NOMO-1 treated with dmso at 0.1 percent for 144 hours (cell line): ENCODE data around the gene STK32C.

Source experiments
- DNase-seq: peaks from one replicate; lab custom pipeline; 2025; ENCODE audit not compliant: unreplicated experiment; lab: John Stamatoyannopoulos, UW

STK32C gene

DNA sequence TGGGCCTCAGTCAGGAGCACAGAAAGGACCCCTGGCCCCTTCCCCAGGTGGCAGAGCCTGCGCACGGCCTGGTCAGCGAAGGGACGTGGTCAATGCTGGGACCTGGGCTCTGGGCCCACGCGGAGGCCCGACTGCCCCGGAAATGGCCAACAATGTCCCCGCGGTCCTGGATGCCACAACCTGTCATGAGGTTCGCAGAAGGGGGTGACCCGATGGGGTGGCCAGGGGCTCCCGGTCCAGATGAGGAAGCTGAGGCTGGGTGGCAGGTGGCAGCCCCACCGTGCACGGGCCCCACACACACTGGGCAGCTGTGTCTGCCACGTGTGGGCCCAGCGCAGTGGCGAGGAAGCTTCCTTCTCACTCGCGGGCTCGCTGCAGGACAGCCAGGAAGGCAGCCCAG lies 71.6 kb downstream of the STK32C start:
- DNase-seq: no peak

DNA sequence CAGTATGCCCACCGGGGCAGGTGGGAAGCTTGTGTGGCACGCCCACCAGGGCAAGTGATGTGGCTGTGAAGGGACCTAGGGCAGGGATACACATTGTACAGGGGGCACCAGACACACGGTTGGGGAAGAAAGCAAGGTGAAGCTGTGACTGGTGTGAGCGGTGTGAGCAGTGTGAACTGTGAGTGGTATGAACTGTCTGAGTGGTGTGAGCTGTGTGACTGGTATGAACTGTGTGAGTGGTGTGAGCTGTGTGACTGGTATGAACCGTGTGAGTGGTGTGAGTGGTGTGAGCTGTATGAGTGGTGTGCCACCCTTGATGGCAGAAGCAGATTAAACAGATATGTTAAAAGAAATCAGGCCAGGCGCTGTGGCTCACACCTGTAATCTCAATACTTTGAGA lies 72.9 kb downstream of the STK32C start:
- no peak for DNase-seq

DNA sequence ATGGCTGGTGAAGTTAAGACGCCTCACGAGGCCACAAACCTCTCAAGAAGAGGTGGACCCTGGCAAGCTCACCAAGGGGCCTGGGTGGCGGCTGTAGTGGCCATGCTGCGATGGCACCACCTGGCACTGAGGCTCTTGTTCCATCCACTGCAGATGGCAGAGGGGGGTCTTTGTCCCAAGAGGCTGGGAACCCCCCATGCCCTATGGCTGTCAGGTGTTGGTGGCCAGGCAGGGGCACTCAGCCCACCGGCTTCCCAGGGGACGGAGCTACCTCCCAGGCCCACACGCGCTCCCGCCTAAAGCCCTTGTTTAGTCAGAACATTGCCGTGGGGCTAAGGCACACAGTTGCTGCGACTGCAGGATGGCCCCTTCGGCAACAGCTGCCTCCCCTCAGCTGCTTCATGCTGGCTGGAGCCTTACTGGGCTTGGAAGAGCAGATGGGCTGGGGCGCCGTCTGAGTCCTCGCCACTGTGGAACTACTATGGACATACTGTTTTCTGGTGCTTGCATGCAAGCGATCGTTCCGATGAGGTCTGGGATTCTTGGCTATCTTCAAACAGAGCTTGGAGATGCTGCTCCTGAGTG lies 74.2 kb downstream of the STK32C start:
- DNase-seq: no peak

DNA sequence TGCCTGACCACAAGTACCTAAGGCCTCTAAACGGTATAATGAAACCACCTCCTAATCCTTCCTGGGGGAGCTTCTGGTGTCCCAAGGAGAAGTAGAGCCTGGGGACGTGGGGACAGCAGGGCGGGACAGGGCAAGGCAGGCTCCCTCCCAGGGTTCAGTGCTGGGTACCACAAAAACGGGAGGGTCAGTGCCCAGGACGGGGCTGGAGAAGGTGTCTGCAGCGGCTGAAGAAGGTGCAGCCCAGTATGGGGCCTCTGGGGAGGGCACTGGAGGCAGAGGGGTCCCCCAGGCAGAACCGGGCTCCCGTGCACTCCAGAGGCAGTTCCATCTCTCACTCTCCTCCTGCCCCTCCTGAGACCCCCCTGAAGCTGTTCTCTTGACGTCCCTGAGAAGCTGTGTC lies 74.8 kb downstream of the STK32C start:
- no peak for DNase-seq

DNA sequence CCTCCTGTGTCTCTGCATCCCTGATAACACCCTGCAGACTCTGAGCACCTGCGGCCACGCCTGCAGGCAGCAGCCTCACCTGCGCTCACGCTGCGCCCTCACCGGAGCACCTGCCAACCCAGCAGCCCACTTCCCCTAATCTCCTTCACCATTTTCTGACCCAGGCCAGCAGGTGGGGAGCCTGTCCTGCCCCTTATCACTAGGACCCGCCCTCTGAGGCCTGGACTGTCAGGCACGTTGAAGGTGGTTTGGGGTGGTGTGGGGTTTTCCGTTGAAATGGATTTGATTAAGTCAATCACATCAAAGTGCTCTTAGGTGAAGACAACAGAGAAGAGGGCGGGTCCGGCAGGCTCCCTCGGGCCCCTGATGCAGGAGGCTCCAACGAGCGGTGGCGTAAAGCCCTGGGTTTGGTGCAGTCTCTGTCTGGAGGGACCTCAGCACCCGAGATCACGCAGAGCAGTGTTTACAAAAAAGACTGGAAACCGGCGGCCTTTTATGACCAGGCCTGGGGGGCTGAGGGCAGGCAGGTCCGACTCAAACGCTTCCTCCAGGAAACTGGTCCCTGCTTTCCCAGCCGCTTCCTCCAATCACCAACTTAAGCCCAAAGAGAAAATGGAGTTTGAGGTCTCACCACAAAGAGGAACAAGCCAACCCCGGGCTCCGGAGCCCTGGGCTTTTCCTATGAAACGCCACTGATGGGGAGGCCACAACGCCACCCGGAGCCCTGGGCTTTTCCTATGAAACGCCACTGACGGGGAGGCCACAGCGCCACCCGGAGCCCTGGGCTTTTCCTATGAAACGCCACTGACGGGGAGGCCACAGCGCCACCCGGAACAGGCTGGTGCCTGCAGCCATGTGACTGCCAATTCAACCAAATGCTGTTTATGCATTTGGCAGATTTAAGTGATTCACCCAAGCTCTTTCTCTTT lies 75.5 kb downstream of the STK32C start:
- DNase-seq: peak; percentile 66

DNA sequence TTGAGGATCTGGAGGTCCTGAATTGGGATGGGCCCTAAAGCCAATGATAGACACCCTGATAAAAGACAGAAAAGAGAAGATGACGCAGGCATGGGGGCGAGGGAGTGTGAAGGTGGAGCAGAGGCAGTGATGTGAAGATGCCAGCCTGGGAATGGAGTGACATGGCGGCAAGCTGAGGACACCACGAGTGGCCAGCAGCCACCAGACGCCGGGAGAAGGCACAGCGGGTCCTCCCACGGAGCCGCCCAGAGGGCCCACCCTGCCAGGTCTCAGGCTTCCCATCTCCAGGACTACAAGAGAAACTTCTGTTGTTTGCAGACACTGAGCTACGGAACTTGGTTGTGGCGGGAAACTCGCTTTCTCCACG lies 76.1 kb downstream of the STK32C start:
- DNase-seq: no peak

DNA sequence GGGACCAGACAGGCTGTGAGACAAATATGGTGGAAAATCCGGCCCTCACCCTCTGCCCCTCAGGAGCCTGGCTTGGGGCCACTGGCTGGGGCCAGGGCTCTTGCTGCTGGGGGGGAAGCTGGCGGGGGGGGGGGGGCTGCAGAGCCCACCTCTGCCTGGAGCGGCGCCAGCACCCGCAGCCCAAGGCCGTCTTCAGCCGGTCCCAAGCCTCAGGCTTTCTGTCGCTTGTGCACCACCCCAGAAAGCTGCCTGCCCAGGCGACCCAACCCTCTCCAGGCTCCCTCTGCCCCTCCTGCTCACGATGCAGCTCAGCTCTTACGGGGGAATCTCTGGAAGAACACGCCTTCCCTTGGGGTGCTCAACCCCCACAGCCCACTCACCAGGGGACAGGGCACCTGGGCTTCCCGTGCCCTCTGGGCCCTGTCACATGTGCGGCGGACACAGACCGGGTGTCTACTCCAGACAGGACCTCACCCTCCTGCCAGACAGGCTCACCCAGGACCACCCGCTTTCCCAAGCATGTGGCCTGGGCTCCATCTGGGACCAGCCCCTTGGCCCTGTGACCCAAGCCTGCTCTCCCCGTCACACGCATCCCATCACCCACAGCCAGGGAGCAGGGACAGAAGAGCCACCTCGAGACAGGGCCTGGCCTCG lies 77.1 kb downstream of the STK32C start:
- no peak for DNase-seq

DNA sequence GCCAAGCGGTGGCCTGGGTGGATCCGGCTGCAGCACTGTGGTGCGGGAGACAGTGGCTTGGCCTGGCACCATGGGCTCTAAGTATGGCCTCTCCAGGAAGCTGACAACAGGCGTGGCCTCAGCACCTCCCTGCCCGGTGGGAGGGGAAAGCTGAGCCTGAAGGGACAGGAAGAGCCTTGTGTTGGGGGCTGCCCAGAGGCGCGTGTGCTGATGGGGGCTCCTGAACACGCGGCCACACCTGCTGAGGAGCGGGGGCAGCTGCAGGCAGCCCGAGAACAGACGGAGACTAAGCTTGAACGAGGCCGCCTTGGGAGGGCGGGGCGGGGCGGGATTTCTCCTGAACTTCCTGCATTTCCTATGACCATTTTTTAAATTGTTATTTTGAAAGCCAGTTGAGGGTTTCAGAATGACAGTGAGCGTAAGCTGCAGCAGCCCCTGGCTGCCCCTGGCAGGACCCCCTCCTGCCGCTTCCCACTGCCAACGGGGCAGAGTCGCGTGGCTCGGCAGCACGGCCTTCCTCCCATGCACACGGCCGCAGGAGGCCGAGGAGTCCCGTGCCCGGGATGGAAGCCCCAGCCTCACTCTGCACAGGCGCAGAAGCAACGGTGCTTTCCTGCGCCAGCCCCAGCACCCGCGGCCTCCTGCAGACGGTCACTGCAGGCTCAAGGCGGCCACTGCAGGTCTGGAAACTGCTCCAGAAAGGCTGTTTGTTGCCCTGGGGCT lies 77.8 kb downstream of the STK32C start:
- DNase-seq: no peak

DNA sequence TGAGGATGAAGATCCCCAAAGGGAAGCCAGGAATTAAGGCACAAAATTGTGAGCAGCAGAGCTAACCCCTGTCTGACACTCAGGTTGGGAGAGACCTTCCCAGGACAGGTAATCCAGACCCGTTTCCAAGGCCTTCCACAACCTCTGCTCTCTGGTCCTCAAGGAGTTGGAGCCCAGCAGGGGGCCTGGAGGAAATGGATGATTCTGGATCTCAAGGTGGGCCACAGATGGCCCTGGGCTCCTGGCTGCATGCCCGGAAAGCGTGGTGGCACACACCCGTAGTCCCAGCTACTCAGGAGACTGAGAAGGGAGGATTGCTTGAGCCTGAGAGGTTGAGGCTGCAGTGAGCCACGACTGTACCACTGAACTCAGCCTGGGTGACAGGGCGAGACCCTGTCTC lies 78.7 kb downstream of the STK32C start:
- no peak for DNase-seq

DNA sequence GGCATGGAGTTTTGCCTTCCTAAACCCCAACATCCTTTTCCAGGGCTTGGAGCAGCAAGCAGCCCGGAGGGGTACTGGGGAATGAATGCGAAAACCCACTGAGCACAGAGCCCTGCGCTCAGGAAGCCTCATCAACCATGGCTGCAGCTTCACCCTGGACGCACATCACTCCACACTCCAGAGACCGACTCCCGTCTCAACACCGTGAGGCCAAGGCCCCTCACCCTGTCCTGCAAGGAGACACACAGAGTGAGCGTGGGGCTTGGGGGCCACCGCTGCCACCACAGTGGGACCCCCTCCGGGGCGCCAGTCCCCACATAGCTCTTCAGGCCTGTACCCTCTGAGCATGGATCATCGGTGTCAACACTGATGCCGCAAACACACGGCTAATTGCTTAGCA lies 79.1 kb downstream of the STK32C start:
- no peak for DNase-seq

DNA sequence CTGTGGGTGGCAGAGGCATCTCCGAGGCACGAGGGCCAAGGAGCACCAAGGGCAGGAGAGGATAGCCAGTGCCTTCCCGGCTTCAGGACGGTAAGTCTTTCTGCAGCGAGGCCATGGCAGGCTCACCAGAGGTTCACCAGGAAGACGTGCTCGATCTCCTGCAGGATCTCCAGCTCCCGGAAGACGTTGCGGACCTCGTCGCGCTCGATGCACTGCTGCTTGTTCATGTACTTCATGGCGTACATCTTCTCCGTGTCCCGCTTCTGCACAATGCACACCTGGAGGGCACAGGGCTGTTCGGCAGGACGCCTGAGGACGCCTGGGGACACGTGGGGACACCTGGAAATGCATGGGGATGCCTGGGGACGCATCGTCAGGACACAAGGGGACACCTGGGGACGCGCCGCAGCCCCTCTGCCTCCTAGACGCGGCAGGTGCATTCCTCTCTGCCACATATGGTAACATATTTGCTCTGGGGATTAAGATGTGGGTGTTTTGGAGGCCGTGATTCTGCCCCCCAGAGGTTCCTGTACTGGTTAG lies 79.8 kb downstream of the STK32C start:
- DNase-seq: no peak

DNA sequence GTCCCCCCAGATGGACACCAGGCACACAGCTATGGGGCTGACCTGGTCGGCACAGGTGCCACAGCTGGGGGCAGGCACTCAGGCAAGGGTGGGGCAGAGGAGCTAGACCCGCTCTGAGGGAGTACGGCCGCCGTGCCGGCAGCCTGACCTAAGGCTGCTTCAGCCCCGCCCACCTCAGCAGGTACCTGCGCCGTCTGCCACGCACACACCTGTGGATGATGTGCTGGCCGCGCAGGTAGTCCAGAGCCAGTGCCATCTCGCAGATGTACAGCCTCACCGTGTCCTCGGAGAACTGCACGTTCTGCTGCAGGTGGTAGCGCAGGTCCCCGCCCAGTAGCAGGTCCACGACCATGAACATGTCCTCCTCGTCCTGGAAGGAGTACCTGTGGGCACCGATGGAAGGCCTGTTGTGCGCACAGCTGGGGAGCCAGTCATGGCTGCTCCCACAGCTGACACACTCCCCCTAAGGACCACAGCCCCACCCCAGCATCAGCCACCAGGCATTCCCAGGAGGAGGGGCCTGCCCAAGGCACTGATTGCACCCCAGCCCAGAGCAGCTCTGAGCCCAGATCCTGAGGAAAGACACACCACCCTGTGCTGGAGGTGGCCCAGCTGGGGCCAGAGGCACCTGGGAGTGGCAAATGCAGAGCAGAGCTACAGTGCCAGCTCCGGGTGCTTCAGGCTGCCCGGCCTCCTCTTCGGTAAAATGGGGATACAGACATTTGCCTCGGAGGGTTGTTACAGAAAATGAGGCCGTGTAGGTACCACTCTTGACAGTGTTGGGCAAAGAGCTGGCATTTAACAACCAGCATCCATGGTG lies 81.0 kb downstream of the STK32C start:
- no peak for DNase-seq

DNA sequence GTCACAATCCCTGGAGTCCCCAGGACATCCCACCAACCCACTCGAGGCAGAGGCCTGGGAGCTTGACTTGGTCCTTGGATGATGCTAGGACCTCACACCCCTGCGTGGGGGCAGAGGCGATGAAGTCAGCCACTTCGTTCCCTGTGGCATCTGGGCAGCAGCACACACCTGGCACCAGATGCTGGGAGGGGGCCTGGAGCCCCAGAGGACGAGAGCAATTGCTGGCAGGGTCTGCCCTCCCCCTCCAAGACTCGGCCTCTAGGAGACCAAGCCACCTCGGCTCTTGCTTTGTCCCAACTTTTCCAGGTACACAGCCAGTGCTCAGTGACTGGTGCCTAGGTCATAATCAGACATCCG lies 81.9 kb downstream of the STK32C start:
- DNase-seq: no peak

DNA sequence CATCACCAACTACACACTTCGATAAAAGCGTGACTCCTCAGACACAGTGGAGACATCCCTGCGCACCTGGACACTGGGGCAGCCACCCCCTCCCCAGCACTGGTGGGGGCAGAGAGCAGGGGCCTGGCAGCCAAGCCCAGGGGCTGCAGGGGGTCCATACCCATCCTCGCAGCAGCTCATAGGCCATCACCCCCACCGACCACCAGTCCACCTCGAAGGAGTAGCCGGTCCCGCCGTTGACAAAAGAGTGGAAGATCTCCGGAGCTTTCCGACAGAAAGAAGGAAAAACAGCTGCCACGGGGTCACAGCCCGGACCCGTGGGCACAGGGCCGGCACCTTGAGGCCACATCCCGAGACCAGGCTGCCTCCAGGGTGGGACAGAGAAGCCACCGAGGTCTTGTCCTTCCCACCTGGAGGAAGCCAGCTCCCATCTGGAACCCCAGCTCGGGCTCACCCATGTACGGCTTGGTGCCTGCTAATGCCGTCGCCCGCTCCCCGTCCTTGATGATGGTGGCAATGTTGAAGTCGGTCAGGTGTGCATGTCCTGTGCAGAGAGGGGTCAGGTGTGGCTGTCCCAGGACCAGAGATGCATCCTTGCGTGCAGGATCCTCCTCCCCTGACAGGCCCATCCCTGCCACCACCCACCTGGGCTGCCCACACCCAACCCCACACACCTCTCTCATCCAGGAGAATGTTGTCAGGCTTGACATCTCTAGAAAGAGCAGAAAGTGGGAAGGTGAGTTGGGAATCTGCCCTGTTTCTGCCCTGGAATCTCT lies 82.5 kb downstream of the STK32C start:
- DNase-seq: no peak

DNA sequence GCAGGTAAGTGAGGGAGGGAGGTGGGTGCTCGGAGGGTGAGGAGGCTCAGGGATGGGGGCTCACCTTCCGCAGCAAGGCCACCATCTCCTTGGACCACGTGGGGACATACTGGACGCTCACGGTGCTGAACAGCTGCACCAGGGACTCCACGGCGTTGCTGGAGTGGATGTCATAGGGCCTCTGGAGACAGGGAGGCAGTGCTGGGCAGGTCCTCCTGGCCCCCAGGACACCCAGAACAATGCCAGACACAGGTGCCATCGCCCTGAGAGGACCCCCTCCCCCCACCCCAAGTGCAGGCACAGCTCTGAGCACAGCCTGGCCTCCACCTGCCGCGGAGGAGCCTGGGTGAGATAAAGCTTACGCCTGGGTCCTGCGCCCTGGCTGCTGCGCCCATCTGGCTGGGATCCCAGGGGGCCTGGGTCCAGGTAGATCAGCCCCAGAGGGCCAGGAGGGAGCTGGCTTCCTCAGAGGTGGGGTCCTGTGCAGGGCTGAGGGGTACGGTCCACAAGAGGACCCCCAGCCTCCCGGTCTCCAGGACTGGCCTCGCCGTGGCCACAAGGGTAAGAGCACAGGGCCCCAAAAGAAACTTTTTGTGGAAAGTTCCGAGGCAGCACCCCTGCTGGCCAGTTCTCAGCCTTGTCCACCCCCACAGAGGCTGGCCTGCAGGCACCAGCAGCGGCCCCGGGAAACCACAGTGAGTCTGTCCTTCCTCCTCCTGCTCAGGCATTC lies 83.2 kb downstream of the STK32C start:
- DNase-seq: no peak

DNA sequence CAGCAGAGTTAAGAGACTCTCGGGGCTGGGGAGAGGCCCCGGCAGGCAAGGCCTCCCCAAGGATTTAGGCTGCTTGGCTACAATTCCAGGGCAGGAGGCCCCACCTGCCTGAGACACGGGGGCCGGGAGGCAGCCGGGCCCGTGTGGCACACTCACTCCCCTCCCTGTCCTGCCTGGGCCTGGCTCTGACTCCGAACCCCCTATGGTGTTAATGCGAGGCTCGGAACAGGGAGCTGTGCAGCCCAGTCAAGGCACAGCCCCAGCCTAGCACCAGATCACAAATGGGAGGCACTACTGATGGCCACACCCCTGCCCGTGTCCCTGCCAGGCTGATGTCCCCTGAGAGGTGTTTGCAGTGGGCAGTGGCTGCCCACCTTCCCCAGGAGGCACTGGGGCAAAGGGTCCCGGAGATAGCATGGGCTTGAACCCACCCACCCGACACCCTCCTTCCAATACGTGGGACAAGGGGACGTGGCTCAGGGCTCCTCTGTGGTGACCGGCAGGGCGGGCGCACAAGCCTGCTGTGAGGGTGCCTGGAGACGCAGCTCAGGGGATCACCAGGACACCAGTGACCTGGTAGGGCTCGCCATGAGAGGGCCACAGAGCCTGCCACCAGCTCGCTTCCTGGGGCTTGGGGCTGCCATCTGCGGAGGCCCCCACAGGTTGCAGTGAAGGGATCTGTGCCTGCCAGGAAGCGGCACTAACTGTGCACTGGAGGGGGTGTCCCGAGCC lies 84.0 kb downstream of the STK32C start:
- no peak for DNase-seq

DNA sequence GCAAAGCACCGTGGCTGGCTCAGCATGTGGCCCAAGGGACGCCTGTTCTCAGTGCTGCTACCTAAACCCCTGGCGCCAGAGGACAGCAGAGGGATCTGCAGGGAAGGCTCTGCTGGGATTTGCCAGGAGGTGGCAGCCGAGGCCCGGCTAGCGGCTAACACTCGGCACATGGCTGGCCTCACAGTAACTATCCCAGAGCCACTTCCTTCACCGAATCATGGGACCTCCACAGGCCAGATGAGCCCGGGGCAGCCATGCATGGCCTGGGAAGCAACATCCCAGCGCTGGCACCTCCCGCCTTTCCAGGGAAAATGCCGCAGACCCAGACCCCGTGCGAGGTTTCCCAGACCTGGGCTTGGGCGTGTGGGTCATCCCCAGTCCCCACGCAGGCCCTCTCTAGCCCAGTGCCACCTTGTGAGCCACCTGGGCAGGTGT lies 84.6 kb downstream of the STK32C start:
- peak; percentile 69 for DNase-seq

DNA sequence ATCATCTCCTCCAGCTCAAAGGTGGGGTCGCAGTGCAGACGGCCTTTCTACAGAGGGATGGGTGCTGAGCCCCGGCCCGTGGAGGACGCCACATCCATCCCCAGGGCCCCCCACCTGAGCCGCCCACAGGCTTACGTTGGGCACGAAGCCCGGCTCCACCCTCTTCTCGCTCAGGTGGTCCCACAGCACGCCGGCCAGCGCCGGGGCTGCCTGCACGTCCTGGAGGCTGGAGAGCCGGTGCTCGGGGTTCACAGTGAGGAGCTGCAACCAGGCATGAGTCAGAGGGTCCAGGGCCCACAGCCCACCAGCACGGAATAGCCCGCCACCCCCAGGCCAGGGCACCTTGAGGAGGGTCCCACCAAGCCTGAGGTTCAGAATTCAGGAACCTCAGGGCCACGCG lies 85.0 kb downstream of the STK32C start:
- no peak for DNase-seq
